Stimulated activated CD4-positive, alpha-beta T cell treated with anti-CD3 and anti-CD28 coated beads, TNF-alpha, amount 100 ng/mL, for 1 hour (primary cell): ENCODE data around the gene COLGALT1.
"Not testable (repeated sequence)": the region's sequence is repeated elsewhere in the genome, so short reads cannot be mapped to it uniquely, and the experiment has no call there.

ENCODE experiments used
- DNase-seq, 3 donors: peaks; one replicate each; pipeline ENCODE4 v3.0.0-alpha.2; 2020; ENCODE audit warnings: low read depth in 3 of 3, low spot score in 1 of 3

Gene COLGALT1

GRCh38 chr19:17557466-17557865, 2.0 kb downstream of the COLGALT1 start:
- DNase-seq, result no peak

DNA sequence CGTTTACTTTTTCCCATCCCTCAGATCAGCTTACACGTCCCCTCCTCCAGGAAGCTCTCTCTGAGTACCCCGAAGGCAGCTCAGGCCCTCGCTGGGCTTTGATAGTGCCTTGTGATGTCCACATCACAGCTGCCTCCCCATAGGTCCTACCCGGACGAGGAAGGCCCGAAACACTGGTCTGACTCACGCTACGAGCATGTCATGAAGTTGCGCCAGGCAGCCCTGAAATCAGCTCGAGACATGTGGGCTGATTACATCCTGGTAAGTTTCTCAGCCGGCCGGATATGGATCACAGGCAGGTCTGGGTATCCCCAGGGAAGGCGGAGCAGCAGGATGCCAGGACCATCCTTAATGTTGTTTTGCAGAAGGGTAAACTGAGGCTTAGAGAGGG, 4.8 kb downstream of the COLGALT1 start:
- DNase-seq, result no peak

DNA sequence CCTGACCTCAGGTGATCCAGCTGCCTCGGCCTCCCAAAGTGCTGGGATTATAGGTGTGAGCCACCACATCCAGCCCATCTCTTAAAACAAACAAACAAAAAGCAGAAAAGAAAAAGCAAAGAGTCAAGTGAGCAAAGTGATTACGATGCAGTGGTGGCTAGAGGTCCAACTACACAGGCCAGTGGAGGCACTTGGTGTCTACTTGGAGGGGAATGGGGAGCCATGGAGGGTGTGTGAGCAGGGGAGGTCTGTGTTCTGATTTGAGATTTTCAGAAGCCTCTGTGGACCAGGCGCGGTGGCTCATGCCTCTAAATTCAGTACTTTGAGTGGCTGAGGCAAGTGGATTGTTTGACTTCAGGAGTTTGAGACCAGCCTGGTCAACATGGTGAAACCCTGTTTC, 6.6 kb downstream of the COLGALT1 start:
- no peak for DNase-seq

GRCh38 chr19:17562561-17562960, 7.1 kb downstream of the COLGALT1 start:
- DNase-seq, result no peak

DNA sequence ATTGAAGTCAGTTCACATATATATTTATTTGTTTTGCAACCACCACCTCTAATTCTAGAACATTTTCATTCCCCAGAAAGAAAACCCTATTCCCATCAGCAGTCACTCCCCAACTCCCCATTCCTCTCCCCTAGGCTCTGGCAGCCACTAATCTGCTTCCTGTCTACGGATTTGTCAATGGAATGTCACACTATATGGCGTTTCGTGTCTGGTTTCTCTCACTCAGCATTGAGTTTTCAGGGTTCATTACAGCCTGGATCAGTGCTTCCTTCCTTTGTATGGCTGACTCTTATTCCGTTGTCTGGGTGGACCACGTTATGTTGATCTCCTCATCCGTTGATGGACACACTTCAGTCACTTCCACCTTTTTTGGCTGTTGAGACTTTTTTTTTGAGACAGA, 9.3 kb downstream of the COLGALT1 start:
- DNase-seq, result no peak

DNA sequence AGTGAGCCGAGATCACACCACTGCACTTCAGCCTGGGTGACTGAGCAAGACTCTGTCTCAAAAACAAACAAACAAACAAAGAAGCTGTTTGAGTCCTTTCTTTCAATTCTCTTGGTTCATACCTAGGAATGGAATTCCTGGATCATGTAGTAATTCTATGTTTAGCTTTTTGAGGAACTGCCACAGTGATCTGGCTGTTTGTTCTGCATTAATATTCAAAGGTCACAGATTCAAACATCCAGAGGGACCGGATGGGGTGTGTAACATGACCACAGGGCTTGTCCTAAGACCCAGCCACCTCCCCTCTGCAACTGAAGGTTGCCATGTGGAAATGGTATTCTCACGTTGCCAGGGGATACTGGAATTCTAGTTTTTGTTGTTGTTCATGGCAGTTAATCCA, 10.2 kb downstream of the COLGALT1 start:
- DNase-seq, result no peak

DNA sequence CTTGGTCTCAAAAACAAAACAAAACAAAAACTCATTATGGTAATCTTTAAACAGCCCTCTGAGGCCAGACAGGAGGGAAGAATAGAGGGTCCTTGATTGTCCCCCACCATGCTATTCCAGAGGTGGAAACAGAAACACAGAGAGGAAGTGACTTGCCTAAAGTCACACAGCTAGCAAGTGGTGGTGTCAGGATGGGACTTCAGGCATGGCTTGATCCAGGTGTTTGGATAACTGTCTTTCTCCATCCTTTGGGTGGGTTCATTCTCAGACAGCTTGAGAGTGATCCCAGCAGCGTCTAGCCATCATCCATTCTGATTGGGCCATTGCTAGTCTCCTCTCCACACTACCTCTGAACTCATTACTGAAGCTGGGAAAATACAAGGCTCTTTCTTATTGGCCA, 12.5 kb downstream of the COLGALT1 start:
- no peak for DNase-seq

- DNase-seq, result not testable (repeated sequence)
Observed at GRCh38 chr19:17570291-17570690, 14.8 kb downstream of the COLGALT1 start.

DNA sequence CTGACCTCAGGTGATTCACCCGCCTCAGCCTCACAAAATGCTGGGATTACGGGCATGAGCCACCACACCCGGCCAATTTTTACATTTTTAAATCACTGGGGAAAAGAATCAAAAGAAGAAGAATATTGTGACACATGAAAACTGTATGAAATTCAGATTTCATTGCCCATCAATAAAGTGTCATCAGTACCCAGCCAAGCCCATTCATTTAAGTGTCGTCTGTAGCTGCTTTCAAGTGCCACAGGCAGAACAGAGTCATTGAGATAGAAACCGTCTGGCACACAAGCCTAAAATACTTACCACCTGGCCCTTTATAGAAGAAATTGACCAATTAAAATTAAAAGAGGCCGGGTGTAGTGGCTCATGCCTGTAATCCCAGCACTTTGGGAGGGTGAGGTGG, 15.3 kb downstream of the COLGALT1 start:
- no peak for DNase-seq

DNA sequence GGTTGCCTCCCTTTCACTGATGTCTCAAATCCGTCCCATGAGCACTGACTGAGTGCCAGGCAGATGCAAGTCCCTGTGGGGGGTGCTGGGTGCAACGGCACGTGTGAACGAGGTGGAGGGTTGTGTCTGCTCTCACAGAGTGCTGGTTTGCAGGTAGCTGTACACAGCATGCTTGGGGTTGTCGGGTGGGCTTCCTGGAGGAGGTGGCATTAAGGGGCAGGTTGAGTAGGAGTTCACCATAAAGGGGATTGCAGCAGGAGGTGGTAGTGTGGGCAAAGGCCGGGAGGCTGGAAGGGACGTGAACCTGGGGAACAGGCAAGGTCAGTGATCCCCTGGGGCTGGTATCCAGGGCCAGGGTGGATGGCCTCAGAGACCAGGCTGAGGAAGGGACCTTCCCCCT, 17.2 kb downstream of the COLGALT1 start:
- no peak for DNase-seq

GRCh38 chr19:17575871-17576757, 20.7 kb downstream of the COLGALT1 start:
- DNase-seq, result no peak

GRCh38 chr19:17576758-17577456, 21.5 kb downstream of the COLGALT1 start:
- DNase-seq, result no peak

GRCh38 chr19:17577457-17578097, 22.1 kb downstream of the COLGALT1 start:
- DNase-seq, result no peak

DNA sequence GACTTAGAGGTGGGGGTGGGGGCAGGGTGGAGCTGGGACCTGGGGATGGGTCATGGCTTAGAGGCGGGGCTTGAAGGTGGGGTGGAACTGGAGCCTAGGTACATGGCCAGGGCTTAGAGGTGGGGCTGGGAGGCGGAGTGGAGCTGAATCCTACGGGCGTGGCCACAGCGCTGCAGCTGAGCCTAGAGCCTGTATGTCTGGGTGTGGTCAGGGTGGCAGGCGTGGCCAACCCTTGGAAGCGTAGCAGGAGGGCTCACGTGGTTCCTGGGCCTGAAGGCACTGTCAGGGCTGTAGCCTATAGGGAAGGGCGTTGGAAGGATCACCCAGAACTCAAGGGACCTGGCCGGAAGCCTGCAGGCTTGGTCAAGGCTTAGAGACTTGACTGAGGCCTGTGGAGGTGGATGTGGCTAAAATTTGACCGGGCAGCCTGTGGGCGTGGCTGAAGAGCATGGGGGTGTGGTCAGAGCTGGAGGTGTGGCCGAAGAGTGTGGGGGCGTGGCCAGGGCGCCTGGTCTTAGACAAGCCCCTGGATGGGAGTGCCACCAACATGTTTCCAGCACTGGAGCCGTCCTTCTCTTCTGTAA, 24.3 kb downstream of the COLGALT1 start:
- DNase-seq, result no peak

- no peak for DNase-seq
Observed at GRCh38 chr19:17580470-17581144, 25.2 kb downstream of the COLGALT1 start.

DNA sequence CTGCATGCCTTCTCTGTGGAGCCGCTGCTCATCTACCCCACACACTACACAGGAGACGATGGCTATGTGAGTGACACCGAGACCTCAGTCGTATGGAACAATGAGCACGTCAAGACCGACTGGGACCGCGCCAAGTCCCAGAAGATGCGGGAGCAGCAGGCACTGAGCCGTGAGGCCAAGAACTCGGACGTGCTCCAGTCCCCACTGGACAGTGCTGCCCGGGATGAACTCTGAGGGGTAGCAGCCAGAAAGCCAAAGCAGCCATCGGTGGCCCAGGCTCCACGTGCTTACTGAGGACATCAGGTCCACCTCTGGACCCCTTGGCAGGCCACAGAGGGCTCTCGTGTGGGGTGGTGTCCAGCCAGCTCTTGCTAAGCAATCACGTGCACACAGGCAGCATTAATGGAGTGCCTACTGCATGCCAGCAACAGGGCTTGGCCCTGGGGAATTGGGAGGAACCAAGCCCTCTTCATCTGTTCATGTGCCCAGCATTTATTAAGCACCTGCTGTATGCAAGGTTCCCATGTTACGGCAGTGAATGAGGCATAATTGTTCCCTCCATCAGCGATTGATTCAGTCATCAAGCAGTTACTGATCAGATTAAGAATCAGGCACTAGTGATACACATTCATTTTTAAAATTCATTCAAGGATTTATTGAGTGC, 25.9 kb downstream of the COLGALT1 start:
- DNase-seq, result no peak

- DNase-seq, result no peak
Observed at GRCh38 chr19:17582613-17583012, 27.2 kb downstream of the COLGALT1 start.

DNA sequence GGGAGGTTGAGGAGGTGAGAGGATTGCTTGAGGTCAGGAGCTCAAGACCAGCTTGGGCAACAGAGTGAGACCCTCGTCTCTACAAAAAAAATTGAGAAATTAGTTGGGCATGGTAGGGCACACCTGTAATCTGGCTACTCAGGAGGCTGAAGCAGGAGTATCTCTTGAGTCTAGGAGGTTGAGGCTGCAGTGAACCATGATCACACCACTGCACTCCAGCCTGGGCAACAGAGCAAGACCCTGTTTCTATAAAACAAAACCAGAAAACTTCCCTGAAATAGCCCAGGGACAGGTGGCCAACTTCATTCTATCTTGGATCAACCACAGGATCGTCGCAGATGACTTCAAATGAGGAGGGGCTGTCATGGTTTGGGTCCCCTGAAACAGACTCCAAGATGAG, 28.7 kb downstream of the COLGALT1 start:
- no peak for DNase-seq

- not testable (repeated sequence) for DNase-seq
Observed at GRCh38 chr19:17585395-17585794, 29.9 kb downstream of the COLGALT1 start.

GRCh38 chr19:17590866-17591265, 35.4 kb downstream of the COLGALT1 start:
- no peak for DNase-seq

DNA sequence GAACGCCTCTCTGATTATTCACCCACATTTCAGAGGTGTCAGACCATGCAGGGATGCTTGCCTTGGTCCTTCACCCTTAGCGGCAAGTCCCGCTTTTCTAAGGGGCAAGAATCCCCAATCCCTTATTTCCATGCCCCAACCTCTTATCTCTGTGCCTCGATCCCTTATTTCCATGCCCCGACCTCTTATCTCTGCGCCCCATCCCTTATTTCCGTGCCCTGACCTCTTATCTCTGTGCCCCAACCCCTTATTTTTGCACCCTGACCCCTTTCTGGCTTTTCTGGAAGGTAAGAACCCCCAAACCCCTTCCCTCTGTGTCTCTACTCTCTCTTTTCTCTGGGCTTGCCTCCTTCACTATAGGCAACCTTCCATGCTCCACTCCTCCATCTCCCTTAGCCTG, 38.8 kb downstream of the COLGALT1 start:
- not testable (repeated sequence) for DNase-seq
